Peyer's patch (tissue), 4 donors: ENCODE results near the gene GPATCH3.

Source experiments
- CTCF ChIP-seq, 6 experiments: fragments of 450-650 bp in 4 of 6; fragments of 200-600 bp in 2 of 6; sonication (generic) in 1 of 6; IDR thresholded peaks; one replicate each; pipeline ENCODE4 v1.5.1; 2017 to 2019; ENCODE audit warnings: antibody characterized with exemption in 6 of 6, mild to moderate bottlenecking in 3 of 6, moderate library complexity in 1 of 6
- POLR2A ChIP-seq, 2 donors: fragments of 450-650 bp; IDR thresholded peaks; one replicate each; pipeline ENCODE4 v1.5.1; 2017; ENCODE audit warnings: antibody characterized with exemption in 2 of 2, mild to moderate bottlenecking in 2 of 2, moderate library complexity in 2 of 2

GRCh38 chr1:26853600-26853999 is 46.7 kb downstream of the GPATCH3 start:
- TF ChIP-seq CTCF (IDR thresholded peaks at IDR 0.05), result no peak
- TF ChIP-seq POLR2A (IDR thresholded peaks at IDR 0.05), result no peak
